ENCODE measurements around the gene WWOX.

GRCh38 chr16:78137782-78138616 is 38.5 kb downstream of the WWOX start:
- TF ChIP-seq, protein P1, sequence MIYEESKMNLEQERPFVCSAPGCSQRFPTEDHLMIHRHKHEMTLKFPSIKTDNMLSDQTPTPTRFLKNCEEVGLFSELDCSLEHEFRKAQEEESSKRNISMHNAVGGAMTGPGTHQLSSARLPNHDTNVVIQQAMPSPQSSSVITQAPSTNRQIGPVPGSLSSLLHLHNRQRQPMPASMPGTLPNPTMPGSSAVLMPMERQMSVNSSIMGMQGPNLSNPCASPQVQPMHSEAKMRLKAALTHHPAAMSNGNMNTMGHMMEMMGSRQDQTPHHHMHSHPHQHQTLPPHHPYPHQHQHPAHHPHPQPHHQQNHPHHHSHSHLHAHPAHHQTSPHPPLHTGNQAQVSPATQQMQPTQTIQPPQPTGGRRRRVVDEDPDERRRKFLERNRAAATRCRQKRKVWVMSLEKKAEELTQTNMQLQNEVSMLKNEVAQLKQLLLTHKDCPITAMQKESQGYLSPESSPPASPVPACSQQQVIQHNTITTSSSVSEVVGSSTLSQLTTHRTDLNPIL (CRISPR knock-in tag; IDR thresholded peaks at IDR 0.05; ENCODE audit: low read depth) = no peak
- no peak for TF ChIP-seq PATZ1 (CRISPR knock-in tag; IDR thresholded peaks at IDR 0.05; ENCODE audit: borderline replicate concordance)
- no peak for TF ChIP-seq ZFP3 (CRISPR knock-in tag; IDR thresholded peaks at IDR 0.05)
- no peak for TF ChIP-seq POU6F1 (CRISPR knock-in tag; IDR thresholded peaks at IDR 0.05; ENCODE audit: borderline replicate concordance, low read depth)
- no peak for TF ChIP-seq RARB (CRISPR knock-in tag; IDR thresholded peaks at IDR 0.05)
- no peak for TF ChIP-seq PPARA (CRISPR knock-in tag; IDR thresholded peaks at IDR 0.05; ENCODE audit: borderline replicate concordance)
- no peak for TF ChIP-seq ZFP30 (CRISPR knock-in tag; IDR thresholded peaks at IDR 0.05)
- no peak for TF ChIP-seq BACH2 (CRISPR knock-in tag; IDR thresholded peaks at IDR 0.05; ENCODE audit: borderline replicate concordance)

All from SK-N-SH treated with all-trans-retinoic acid at 6 μM for 48 hours (cell line).